ENCODE data around the gene SLC25A26.

DNA sequence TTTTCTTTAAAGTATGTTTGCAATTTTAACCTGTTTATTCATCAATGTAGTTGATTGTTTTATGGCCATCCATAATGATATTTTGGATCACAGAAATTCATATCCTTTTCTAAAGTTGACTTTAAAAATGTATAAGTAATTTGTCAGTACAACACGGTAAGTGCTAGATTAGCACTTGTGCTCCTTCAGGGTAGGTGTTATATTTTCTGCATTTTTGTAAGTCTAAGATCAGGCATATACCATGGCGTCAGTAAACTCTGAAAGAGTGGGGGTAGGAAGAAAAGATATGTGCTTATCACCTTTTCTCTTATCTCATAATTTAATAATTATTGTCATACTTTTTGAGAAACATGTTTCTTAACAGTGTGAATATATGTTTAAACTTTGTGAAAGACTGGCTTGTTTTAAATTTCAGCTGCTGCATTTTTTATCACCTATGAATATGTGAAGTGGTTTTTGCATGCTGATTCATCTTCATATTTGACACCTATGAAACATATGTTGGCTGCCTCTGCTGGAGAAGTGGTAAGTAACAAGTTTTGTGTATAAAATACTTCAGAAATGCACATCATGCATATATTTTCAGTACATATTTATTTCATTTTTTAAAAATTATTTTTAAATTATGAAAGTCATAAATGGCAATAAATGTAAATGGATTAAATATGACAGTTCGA lies 22.1 kb downstream of the SLC25A26 start:
- TF ChIP-seq POLR2AphosphoS5 (IDR thresholded peaks at IDR 0.05) (no peak), POLR2A (IDR thresholded peaks at IDR 0.05) (no peak)
- TF ChIP-seq, protein P1, sequence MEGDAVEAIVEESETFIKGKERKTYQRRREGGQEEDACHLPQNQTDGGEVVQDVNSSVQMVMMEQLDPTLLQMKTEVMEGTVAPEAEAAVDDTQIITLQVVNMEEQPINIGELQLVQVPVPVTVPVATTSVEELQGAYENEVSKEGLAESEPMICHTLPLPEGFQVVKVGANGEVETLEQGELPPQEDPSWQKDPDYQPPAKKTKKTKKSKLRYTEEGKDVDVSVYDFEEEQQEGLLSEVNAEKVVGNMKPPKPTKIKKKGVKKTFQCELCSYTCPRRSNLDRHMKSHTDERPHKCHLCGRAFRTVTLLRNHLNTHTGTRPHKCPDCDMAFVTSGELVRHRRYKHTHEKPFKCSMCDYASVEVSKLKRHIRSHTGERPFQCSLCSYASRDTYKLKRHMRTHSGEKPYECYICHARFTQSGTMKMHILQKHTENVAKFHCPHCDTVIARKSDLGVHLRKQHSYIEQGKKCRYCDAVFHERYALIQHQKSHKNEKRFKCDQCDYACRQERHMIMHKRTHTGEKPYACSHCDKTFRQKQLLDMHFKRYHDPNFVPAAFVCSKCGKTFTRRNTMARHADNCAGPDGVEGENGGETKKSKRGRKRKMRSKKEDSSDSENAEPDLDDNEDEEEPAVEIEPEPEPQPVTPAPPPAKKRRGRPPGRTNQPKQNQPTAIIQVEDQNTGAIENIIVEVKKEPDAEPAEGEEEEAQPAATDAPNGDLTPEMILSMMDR (IDR thresholded peaks at IDR 0.05), result no peak
